GM19043 (cell line): Measurements from ENCODE around the gene RBM20.

Experiments used
- ATAC-seq: cut with Tn5 transposase; IDR thresholded peaks from one replicate; pipeline ENCODE4 v1.9.1; 2021; ENCODE audit warnings: low read depth; ENCODE audit not compliant: unreplicated experiment

RBM20 gene

GRCh38 chr10:110803239-110803749 is 159.2 kb downstream of the RBM20 start:
- ATAC-seq, result peak; percentile 72

DNA sequence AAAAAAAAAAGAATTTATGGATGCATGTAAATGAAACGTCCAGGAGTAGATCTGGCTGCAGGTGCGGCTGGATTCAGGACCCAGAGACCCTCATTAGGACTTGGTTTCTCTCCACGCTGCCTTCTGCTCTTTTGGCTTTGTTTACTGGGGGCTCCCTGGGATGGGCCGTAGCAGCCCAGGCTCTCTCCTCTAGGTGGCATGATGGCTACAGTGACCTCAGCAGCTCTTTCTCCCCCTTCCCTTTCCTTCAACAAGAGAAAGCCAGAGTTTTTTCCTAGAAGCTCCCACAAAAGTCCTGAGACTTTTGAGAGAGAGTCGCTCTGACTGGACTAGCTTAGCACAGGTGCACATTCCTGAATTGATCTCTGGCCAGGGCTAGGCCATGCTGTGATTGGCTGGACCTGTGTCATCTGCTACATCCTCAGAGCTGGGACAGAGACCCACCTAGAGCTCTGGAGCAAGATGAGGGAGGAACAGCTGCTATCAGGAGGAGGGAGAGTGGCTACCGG is 159.7 kb downstream of the RBM20 start:
- ATAC-seq, result peak; percentile 43

- ATAC-seq, result no peak
These were observed 160.2 kb downstream of the RBM20 start for GRCh38 chr10:110804376-110804775.

GRCh38 chr10:110805292-110805691 is 161.2 kb downstream of the RBM20 start:
- no peak for ATAC-seq

- ATAC-seq, result no peak
These were observed 162.2 kb downstream of the RBM20 start for GRCh38 chr10:110806335-110806734.

- no peak for ATAC-seq
These were observed 164.0 kb downstream of the RBM20 start for GRCh38 chr10:110808123-110808522.

GRCh38 chr10:110808615-110809014 is 164.5 kb downstream of the RBM20 start:
- no peak for ATAC-seq

GRCh38 chr10:110810625-110811024 is 166.5 kb downstream of the RBM20 start:
- no peak for ATAC-seq

DNA sequence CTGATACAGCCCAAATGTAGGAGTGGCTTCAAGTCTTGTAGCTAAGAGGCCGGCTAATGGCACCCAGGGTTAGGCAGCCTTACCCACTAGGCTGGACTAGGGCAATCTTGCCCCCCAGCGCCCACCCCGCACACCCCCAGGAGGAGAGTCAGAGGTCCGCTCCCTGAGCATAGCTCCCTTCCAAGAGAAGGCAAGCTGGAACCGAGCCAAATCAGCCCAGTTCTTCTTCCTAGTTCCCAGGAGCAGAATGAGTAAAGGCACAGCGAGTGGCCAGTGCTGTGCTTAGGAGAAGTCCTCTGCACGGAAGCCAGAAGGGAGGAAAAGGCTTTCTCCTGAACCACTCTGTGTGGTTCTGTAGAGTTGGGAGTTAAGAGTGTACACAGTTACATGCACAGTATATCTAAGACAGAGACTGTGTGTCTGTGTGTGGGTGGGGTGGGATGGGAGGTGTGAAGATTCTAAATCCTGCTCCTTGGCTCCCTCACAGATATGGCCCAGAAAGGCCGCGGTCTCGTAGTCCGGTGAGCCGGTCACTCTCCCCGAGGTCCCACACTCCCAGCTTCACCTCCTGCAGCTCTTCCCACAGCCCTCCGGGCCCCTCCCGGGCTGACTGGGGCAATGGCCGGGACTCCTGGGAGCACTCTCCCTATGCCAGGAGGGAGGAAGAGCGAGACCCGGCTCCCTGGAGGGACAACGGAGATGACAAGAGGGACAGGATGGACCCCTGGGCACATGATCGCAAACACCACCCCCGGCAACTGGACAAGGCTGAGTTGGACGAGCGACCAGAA is 167.8 kb downstream of the RBM20 start:
- no peak for ATAC-seq

- ATAC-seq, result no peak
These were observed 168.4 kb downstream of the RBM20 start for GRCh38 chr10:110812583-110812982.

DNA sequence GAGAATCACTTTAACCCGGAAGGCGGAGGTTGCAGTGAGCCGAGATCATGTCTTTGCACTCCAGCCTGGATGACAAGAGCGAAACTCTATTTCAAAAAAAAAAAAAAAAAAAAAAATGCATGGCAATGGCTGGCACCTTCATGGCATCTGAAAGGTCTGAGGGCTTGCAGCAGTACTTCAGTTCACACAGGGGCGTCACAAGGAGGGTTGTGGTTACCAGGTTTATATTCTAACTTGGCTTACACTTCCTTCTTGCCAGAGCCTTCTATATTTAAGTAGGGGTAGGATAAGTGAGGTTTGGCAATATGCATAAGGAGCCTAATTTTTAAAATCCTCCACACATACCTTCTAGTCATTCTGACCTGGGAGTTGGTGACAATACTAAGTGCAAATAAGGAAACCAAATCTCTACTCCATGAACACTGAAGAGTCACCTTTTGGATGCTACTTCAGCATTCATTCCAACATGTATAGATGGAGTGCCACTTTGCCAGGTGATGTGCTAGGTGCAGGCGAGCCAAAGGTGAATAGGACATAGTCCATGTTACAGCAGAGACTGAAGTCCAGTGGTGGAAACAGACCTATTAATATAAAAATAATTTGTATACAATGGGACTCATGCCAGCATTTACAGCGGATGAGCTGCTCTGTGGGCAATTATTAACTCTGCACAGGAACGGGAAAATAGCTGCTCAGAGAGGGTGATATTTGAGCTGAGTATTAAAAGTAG is 169.8 kb downstream of the RBM20 start:
- no peak for ATAC-seq

DNA sequence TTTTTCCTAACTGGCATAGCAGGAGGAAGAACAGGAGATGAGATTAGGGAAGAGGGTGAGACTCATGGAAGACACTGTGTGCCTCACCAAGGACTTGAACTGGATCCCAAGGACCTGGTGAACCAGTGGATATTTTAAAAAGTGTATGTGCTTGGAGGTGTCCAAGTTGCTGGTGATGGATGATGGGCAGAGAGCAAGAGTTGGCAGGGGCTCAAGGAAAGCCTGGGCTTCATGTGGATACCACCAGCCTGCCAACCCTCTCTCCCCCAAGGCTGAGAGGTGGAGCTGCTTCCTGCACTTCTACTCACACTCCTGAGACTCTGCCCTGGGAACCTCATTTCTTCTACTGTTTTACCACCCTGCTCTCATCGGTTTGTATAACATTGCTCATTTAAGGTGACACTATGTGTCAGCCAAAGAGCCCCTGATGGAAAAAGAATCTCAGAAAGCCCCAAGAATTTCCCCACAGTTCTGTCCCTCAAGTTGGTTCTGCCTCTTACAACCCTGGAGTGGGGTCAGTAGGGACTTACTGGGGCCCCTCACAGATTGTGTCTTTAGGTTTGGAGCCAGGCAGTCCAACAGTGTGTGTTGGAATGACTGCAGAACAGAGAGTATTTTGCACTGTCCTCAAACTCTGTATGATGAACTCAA is 171.3 kb downstream of the RBM20 start:
- ATAC-seq, result peak; percentile 49

- no peak for ATAC-seq
These were observed 173.5 kb downstream of the RBM20 start for GRCh38 chr10:110817614-110818013.

GRCh38 chr10:110818311-110819256 is 174.4 kb downstream of the RBM20 start:
- ATAC-seq, result no peak

GRCh38 chr10:110820321-110820814 is 176.2 kb downstream of the RBM20 start:
- no peak for ATAC-seq

GRCh38 chr10:110821508-110821907 is 177.4 kb downstream of the RBM20 start:
- ATAC-seq, result no peak

DNA sequence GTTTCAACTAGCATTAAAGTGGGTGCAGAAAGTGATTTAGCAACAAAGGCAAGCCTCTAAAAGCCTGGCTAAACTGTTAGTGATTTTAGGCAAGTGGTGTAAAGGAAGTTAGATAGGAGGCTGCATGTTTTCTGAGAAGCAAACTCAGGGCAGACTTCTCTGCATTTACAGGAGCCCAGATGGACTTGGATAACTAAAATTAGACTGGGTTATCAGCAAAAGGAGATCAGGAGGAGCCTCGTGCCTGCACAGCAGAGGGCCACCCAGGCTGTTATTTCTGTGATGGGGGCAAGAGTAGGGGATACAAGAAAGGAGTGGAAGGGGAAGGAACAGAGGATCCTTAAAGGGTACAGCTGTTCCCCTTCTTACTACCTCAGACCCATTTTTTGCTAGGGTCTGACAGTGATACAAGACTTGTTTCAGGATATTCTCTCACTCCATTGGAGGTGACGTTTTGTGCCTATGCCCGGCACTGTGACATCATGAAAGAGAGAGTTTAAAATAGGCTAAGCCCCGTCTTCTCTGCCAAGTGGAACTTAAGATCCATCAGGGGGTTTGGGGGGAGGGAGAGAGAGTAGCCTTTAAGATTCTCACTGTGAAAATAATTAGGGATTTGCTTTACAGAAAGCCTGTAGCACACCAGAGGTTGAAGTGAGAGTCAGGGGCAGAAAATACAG is 178.0 kb downstream of the RBM20 start:
- no peak for ATAC-seq

DNA sequence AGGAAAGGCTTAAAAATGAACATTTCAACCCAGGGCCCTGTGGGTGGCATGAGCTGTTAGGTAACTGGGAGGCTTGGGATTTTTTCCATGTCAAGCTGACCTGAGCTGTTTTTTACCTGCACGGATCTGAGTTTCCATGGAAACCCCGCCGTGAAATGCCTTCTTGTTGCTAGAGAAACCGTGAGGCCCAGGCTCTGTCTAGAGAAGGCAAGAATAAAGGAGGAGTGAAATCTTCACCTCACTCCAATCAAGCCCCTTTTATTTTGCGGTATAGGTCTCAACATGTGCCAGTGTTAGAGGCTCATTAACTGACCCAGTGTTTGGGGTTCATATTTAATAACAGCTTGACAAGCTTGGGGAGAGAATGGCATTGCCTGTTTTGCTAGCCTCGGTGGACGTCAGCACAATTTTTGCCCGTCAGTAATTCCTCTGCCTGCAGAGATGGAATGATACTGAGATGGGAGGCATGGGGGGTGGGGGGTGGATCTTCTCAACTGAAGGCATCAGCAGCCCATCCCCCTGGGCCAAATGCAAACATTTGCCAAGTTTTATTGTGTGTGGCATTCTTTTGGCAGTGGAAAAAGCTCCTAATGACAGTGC is 178.7 kb downstream of the RBM20 start:
- no peak for ATAC-seq

GRCh38 chr10:110824152-110824441 is 180.0 kb downstream of the RBM20 start:
- ATAC-seq, result no peak
